NCI-H82 (cell line): Measurements from ENCODE around the gene PACS2.
A peak's percentile ranks its signal among the peaks of the same experiment; 100 is the strongest.
"Not testable (repeated sequence)": the region's sequence is repeated elsewhere in the genome, so short reads cannot be mapped to it uniquely, and the experiment has no call there.

Experiments used
- DNase-seq: peaks from one replicate; lab custom pipeline; 2025; lab: John Stamatoyannopoulos, UW

The PACS2 gene

DNA sequence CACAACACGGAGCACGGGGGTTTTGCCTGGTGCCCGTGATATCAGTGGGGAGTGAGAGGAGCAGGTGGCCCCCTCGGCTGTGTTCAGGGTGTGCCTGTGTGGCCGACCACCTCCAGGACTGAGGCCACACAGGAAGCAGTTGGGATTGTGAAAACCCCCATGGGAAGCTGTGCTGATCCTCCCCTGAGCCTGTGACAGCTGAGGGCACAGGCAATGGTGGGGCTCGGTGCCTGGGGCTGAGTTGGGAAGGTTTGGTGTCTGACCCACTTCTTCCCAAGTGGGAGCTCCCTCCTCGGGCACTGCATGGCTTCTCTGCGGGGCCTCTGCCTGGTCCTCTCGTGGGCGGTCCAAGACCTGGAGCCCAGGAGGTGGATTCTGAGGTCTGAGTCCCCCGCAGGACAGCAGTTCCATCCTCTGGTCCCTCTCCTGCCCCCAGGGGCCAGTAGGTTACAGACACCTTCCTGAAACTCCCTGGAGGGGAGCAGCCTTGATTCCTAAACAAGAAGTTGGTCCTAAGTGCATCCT is 17.9 kb downstream of the PACS2 start:
- no peak for DNase-seq

DNA sequence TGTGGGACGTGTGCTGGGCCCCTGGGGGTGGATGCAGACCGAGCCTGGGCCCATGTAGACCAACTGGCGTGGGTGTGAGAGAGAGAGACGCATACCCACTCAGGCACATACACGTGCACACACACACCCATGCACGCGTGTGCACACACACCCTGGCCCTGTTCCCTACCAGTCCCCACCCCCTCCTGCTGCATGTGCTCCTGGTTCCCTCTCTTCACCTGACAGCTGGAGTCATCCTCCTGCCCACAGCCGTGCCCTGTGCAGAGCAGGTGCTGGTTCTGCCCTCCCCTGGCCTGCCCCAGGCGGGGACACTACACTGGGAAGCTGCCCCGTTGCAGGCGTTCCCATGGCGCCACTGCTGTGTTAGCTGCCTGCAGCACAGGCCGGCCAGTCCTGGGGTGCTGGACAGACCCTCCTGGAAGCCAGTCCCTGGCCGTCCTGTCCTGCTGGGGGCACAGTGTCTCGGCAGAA is 18.5 kb downstream of the PACS2 start:
- DNase-seq, result no peak

DNA sequence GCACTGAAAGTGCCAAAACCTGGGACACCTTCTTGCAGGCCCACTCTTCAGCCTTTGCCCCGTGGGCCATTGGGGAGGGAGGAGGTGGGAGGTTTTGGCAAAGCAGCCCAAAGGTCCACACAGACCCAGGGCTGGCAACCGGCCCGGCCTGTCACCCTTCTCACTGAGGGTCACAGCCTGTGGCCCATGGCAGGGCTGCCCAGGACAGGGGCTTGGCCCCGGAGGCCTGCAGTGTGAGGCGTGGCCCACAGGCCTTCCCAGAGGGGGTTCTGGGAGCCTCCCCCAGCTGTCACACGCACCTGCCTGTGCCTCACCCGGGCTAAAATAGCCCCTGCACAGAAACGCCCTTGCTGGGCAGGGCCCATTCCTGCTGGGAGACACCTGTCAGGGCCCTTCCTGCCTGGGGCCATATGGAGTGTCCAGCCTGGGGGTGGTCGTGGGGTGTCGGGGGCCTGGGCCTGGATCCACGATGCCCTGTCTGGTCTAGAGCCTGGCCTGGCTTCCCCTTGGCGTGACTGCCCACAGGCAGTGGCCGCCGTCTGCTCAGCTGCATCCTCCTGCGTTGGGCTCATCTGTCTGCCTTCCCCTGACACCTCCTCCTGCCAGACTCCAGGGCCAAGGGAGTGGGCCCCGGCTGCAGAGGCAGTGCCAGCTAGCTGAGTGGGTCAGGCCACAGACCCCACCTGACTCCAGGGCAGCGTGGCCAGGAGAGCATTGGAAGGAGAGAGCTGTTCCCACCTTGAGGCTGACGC is 19.2 kb downstream of the PACS2 start:
- no peak for DNase-seq

DNA sequence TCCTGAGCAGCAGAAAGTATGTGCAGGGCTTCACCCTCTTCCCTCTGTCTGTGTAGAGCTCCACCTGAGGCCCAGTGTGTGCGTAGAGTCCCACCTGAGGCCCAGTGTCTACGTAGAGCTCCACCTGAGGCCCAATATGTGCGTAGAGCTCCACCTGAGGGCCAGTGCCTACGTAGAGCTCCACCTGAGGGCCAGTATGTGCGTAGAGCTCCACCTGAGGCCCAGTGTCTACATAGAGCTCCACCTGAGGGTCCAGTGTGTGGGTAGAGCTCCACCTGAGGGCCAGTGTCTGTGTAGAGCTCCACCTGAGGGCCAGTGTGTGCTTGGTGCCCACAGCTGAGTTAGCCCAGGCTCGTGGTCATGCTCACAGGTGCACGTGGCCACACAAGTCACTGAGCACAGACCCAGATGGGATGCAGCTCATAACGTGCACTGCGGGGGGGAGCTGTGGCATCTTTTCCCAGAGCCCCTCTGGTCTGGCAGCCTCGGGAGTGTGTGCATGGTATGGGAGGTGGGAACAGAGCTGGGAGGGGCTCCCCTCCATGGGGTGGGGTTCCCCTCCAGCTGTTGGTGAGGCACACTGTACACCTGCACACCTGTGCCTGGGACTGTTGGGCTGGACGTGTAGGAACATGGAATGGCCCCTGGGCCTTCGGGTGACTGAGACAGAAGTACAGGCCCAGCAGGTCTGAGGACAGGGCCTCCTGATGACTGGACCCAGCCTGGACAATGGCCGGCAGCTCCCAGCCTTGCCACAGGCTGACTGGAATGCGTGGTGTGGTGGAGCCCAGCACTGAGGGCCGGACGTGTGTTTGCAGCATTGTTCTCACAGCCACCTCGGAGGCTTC is 20.1 kb downstream of the PACS2 start:
- no peak for DNase-seq

DNA sequence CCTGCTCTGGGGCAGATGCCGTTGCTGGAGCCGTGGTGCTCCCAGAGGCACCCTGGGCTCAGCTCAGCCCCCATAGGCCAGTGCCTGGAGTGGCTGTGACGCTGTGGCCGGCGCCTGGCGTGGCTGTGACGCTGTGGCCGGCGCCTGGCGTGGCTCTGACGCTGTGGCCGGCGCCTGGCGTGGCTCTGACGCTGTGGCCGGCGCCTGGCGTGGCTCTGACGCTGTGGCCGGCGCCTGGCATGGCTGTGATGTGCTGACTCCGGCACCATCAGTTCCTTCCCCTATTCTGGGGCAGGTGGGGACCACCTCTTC is 20.6 kb downstream of the PACS2 start:
- DNase-seq, result not testable (repeated sequence)

DNA sequence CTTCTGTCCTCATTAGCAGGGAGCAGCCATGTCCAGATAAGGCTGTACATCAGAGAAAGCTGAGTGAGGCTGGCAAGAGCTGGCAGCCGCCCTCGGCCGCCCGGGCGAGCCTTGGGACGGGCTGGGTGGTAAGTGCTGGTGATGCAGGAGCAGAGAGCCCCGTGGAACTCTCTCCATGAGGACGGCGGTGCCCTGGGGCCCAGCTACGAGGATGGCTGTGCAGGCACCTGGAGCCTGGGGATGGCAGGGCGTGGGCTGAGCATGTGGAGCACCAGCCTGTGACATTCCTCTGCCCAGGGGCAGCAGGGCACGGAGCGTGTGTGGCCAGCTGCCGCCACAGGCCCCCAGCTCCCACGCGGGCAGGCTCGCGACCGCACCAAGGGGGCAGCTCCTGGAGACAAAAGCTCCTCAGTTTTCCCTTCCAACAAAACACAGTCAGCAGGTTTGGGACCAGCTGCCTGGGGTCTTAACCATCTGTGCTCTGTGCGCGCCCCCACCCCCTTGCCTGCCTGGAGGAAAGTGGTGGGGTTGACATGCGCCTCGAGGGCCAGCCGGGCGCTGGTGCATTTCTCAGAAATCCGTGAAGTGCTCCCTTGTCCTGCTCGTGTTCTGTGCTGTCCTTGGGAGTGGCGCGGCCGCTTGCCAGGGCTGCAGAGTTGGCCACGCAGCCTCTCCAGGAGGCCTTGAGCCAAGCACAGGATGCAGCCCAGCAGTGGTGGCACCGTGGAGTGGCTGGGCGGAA is 21.4 kb downstream of the PACS2 start:
- peak; percentile 10 for DNase-seq

DNA sequence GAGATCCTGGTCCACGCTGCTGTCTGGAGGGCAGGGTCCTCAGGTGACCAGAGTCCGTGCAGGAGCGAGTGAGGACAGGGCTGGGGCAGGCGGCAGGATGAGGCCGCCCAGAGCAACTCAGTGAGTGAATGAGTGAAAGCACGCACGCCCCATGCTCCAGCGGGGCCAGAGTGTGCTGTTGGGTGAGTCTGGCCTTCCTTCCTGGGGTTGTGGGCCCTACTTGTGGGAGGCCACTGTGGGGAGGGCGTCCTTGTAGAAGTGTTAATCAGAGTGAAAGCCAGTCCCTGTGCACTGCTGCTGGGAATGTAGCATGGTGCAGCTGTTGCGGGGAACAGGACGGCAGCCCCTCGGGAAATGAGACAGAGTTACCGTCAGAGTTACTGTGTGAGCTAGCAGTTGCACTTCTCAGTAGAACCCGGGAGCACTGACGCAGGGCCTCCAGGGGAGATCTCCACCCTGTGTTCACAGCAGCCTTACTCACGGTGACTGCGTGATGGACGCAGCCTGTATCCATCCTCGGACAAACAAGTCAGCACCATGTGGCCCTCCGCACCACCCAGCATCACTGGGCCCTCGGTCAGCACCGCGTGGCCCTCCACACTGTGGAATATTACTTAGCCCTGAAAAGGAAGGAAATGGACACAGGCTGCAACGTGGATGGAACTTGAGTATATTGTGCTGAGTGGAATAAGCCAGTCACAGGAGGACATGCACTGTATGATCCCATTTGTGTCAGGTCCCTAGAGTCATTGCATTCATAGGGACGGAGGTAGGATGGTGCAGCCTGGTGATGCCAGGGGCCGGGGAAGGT is 22.1 kb downstream of the PACS2 start:
- DNase-seq, result no peak

DNA sequence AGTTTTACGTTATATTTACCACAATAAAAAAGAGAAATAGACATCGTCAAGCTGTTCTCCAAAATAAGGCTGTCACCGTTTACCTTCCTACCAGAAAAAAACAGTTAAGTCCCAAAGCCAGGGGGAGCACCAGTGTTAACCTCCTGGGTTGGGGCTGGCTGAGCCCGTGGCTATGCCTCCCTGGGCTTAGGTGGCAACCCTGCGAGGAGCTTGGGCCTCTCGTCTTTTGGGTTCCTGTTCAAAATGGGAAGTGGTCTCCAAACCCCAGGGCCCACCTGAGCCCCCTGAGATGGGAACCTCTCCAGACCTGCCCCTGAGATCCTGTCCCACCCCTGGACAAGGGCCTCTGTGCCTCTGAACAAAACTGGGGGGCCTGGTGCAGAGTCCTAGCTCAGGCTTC is 22.9 kb downstream of the PACS2 start:
- DNase-seq, result no peak

DNA sequence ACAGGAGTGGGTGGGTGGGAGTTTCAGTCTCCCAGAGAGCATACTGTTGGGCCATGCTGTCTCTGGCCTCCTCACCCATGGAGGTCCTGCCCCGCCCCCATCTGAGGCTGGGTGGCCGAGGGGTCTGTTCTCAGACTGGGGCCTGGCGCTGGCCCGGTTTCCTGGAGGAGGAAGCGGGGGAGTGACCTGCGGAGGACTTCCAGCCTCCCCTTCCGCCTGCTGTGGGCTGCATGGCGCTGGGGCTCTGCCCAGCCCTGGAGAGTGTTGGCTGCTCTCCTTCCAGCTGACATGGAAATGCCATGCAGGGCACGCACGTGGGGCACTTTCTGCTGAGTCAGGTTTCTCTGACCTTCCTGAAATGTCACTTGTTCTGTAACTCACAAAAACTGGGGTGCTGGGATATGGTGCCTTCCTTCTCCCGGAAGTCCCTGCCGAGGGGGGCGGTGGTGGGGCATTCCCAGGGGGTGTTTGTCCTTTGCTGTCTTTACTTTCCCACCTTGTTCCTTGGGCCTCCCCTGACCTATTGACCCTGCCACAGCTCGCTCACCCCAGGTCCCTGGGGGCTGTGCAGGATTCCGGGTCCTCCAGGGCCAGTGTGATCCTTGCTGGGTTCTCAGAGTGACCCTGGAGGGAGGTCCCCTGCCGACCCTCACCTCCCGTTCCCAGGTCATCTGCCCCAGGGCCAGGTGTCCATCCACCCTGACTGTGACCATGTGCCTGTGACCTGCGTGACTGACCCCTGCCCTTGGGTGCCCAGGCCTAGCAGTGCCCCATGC is 23.6 kb downstream of the PACS2 start:
- DNase-seq, result no peak

DNA sequence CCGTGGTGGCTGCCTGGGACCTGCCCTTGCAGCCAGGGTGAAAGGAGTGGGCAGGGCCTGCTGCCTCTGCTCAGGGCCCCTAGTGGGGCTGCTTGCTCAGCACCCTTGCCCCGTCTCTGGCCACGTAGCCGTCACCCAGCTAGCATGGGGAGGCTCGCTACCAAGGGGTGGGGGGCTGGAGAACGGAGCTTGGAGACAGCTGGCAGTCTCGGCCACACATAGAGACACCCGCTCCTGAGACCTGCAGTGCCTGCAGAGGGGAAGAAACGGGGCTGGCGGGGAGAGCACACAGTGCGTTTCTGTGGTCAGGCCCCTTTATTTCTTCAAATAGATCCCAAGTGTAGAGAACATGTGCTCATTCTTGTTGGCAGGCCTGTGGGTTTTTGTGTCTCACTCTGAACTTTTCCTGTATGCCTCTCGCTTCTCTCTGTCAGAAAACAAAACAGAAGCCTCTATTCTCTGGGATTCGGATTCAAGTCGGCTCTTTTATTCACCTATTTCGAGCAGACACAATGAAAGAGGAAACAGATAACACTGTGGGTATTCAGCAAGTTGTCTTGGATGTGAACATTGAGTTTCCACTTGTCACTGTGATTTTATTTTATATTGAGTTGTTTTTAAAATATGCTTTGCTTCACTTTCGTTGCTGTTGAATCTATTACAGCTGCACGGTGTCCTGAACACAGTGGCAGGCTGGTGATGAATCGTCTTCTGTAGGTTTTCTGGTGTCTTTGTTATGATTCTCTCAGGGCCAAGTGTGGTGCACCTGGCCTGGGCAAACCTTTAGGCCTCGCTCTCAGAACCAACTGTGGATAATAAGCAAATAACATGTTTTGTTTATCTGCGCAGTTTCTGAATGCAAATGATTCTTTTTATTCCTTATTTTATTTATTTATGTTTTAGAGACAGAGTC is 26.5 kb downstream of the PACS2 start:
- no peak for DNase-seq

DNA sequence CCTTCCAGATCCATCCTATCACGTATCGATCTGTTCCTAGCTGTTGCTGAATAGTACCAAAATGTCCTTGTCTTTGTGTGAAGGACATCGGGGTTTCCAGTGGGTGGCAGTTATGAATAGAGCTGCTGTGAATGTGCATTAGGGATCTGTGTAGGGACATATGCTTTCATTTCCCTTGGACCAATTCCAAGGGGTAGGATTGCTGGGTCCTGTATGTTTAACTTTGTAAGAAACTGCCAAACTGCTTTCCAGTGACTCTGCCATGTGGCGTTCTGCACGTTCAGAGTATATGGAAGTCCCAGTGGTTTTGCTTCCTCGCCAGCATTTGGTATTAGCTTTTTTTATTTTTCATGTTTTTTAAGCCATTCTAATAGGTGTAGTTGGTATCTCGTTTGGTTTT is 28.6 kb downstream of the PACS2 start:
- peak; percentile 12 for DNase-seq

DNA sequence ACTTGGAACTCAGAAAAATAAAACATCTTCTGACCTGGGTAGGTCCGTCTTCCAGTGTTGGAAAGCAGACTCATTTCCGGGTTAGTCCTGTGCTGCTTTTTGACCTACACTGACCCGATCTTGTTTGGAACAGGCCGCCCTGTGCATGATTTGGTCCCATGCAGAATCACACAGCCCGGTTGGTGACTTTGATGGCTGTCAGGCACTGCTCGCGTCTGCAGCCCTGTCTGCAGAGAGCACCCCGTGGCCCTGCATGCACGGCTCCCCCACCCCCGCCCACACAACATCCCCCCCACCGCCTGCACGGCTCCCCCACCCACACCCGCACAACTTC is 31.6 kb downstream of the PACS2 start:
- no peak for DNase-seq

DNA sequence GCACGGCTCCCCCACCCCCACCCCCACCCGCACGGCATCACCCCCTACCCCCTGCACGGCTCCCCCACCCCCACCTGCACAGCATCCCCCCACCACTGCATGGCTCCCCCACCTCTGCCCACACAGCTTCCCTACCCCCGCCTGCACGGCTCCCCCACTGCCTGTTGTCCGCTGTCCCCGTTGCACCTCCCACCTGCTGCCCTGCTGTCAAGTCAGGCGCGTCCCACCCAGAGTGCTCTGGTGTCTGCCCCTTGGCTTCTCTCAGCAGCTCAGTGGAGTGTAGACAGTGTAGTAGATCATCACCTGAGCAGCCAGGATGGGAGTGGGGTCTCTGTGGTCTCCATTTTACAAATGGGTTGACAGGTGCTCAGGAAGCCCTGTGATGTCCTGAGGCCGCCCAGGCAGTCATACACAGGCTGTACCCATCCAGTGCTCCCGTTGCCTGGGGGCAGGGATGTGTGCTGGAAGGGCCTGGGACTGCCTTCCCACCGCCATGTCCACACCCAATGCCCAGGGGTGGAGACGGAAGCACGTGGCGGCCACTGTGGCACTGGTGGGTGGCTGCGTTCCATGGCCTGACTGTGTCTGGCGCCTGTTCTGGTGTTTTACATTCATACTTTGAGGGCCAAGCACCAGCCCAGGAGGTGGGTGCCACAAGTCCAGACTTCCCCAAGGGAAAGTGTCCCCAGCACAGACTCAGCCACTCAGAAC is 32.5 kb downstream of the PACS2 start:
- DNase-seq, result no peak

DNA sequence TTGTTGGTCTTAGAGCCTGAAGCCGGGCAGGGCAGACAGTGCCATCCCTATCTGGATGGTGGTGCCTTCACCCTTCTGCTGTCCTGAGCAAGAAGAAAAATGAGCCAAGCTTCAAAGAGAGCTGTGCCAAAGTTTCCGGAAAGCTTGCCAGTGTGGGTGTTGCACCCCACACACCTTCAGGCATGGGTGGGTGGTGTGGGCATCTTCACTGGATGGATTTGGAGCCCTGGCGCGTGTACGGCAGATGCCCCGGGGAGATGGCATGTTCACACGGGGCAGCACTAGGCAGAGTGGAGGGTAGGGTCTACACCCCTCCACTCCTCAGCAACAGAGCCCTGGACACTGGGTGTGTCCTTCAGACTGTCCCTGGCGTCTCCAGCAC is 33.0 kb downstream of the PACS2 start:
- DNase-seq, result no peak

DNA sequence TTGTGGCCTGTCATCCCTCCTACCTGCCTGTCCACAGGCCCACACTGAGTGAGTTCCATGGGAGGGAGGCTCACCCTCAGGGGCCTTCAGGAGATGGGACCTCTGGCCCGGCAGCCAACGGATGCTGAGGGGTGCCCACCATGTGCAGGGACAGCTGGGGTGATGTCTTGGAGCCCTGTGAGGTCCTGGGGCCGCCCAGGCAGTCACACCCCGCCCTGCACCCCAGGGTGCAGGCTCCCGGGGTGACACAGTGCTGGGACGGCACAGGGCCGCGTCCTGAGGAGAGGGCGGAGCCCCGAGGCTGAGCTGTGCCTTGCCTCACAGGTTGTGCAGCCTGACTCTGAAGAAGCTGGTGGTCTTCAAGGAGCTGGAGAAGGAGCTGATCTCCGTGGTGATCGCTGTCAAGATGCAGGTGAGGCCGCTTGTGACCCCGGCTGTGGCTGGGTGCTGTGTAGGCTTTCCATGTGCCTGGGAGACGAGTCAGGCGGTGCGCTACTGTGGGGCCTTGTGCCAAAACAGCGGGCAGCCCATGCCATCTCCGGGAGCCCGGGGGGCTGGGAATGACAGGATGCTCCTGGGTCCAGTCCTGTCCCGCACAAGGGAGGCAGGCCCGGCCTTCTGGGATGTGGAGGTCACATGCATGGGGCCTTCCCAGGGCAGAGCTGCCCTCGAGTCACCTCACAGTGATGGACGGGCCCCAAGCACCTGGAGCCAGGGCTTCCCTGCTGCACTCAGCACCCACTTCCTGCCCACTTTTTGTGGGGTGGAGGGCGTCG is 33.8 kb downstream of the PACS2 start:
- no peak for DNase-seq

DNA sequence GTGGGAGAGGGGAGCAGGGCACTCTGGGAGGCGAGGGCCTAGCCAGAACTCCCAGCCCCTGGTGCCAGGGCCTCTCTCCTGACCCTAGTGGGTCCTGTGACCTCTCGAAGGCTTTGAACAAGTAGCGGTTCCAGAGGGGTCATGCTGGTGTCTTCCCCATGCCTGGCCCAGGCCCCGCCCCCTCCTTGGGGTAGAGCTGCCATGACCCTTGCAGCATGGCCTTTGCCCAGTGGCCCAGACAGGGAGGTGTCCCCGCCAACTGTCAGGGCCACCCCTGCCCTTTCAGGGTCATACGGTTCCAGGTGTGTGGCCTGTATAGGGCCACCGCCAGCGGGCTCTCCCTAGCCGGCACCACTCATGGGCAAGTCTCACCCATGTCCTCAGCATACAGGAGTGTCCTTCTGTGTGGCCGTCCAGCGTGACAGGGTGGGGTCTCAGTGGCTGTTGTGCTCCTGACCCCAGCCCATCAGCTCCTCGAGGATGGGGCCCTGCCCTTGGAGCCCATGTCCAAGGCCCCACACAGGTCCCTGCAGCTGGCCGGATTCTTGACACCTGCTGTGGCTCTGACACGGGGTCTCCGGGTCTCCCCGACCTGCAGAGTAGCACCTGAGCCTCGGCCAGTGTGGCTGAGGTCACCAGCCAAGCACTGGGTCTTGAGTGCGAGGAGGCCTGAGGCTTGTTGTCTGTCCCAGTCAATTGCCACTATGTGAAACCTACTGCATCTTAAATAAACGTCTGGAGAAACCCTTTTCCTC is 34.6 kb downstream of the PACS2 start:
- no peak for DNase-seq

DNA sequence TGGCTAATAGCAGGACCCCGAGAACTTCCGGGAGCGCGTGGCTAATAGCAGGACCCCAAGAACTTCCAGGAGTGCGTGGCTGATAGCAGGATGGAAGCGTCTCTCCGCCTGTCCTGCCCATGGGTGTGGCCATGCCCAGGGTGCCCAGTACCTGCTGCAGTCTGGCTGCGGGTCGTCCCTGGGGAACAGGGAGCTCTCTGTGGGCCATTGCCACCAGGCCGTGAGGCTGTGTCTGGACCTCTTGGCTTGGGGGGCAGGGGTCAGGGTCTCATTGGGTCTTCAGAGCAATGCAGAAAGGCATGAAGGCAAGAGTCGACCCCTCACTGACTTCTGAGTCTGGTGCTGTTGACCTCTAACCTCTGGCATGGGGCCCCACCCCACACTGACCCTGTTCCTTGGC is 35.4 kb downstream of the PACS2 start:
- no peak for DNase-seq
